GM12878 (cell line): ENCODE results near the gene CCDC107. TPM values are rescaled to one million over a fixed set of nuclear protein-coding genes. Genes with fewer than 3 reads are reported as not detected.

Experiments
- ATAC-seq: fragments of 200-7000 bp; cut with Tn5 transposase; 3 replicates; pipeline ENCODE4 v1.9.1; 2020; ENCODE audit warnings: mild to moderate bottlenecking, moderate library complexity
- BruUV-seq: library from RNA; stranded (reverse); fragments of 400-500 nt; replicated peaks from 2 replicates; lab custom pipeline; 2021; lab: Mats Ljungman, UMichigan
- CTCF ChIA-PET: fragments of 300-600 bp; sonication (Branson Sonifier 250); formaldehyde crosslinking; extraction: SDS; loops from one replicate; lab custom pipeline; 2021; ENCODE audit warnings: inconsistent platforms; lab: Yijun Ruan, JAX
- POLR2A ChIA-PET: fragments of 350-600 bp; formaldehyde crosslinking; extraction: SDS; loops from one replicate; lab custom pipeline; 2021; ENCODE audit warnings: inconsistent platforms; lab: Charles Lee
- RAD21 ChIA-PET: fragments of 300-600 bp; sonication (Branson Sonifier 250); formaldehyde crosslinking; loops from one replicate; lab custom pipeline; 2023; ENCODE audit warnings: antibody characterized with exemption; ENCODE audit not compliant: unreplicated experiment; lab: Charles Lee
- SMC1A ChIA-PET: fragments of 300-600 bp; sonication (Branson Sonifier 250); formaldehyde crosslinking; loops from one replicate; lab custom pipeline; 2023; ENCODE audit not compliant: unreplicated experiment, uncharacterized antibody; lab: Charles Lee
- DNase-seq: peaks from one replicate; pipeline ENCODE4 v3.0.0-alpha.2; 2011; ENCODE audit warnings: low read depth, low spot score
- FAIRE-seq: peaks from 3 replicates; lab custom pipeline; 2011; peaks lifted over from hg19 to GRCh38; lab: Jason Lieb, UNC
- H2AFZ ChIP-seq: 2 replicates; pipeline ENCODE4 v1.6.0; 2011; ENCODE audit warnings: low read depth, low read length, control low read depth; ENCODE audit not compliant: control insufficient read depth
- H3K27ac ChIP-seq: 2 replicates; pipeline ENCODE4 v1.5.1; 2011; ENCODE audit warnings: control low read depth; ENCODE audit not compliant: control insufficient read depth, insufficient read depth
- H3K27me3 ChIP-seq, 2 experiments: replicated peaks in 1 of 2; 2 replicates each; pipeline versions ENCODE4 v1.6.0 to v1.6.1; 2011; ENCODE audit warnings: low read length in 1 of 2; ENCODE audit not compliant: control insufficient read depth in 2 of 2, insufficient read depth in 2 of 2
- H3K36me3 ChIP-seq, 2 experiments: 2 replicates each; pipeline ENCODE4 v1.5.1; 2011; ENCODE audit warnings: low read length in 1 of 2; ENCODE audit not compliant: control insufficient read depth in 2 of 2, insufficient read depth in 2 of 2
- H3K4me1 ChIP-seq: 2 replicates; pipeline ENCODE4 v1.6.1; 2011; ENCODE audit warnings: mild to moderate bottlenecking, low read length, moderate library complexity, mixed read lengths; ENCODE audit not compliant: control insufficient read depth, insufficient read depth
- H3K4me2 ChIP-seq: 2 replicates; pipeline ENCODE4 v1.6.0; 2011; ENCODE audit warnings: control low read depth; ENCODE audit not compliant: control insufficient read depth, insufficient read depth
- H3K4me3 ChIP-seq: fragments of 200-600 bp; sonication (generic); 2 replicates; pipeline ENCODE4 v1.5.1; 2016
- H3K79me2 ChIP-seq: 2 replicates; pipeline ENCODE4 v1.6.0; 2011; ENCODE audit warnings: low read length; ENCODE audit not compliant: control insufficient read depth, insufficient read depth
- H3K9ac ChIP-seq: 2 replicates; pipeline ENCODE4 v1.8.0; 2011; ENCODE audit warnings: low read length, control low read depth, mixed read lengths; ENCODE audit not compliant: control insufficient read depth, insufficient read depth
- H3K9me3 ChIP-seq: replicated peaks from 3 replicates; pipeline ENCODE4 v1.5.1; 2011; ENCODE audit warnings: mild to moderate bottlenecking, low read length; ENCODE audit not compliant: control insufficient read depth, insufficient read depth
- H4K20me1 ChIP-seq: 2 replicates; pipeline ENCODE4 v1.6.0; 2011; ENCODE audit not compliant: control insufficient read depth, insufficient read depth
- CEBPB ChIP-seq, 2 experiments: fragments of 150-350 bp in 1 of 2; IDR thresholded peaks; 2 replicates each; pipeline ENCODE4 v1.6.1; 2012 to 2014; ENCODE audit warnings: low read depth in 2 of 2, low read length in 2 of 2, borderline replicate concordance in 1 of 2, inconsistent platforms in 1 of 2
- EP300 ChIP-seq, 2 experiments: fragments of 150-350 bp in 1 of 2; IDR thresholded peaks; 2 replicates each; pipeline ENCODE4 v1.6.1; 2011 to 2012; ENCODE audit warnings: low read depth in 2 of 2, low read length in 2 of 2, borderline replicate concordance in 1 of 2, improper control_type of control experiment in 1 of 2, inconsistent platforms in 1 of 2; ENCODE audit not compliant: control insufficient read depth in 1 of 2
- ESRRA ChIP-seq: IDR thresholded peaks from 2 replicates; pipeline ENCODE4 v1.6.1; 2012; ENCODE audit warnings: mild to moderate bottlenecking, low read length, improper control_type of control experiment
- JUND ChIP-seq: IDR thresholded peaks from 2 replicates; pipeline ENCODE4 v1.6.1; 2012; ENCODE audit warnings: low read depth, mild to moderate bottlenecking, low read length, improper control_type of control experiment, moderate library complexity
- KAT2A ChIP-seq: conservative IDR thresholded peaks from 2 replicates; pipeline ENCODE4 v1.6.1; 2011; ENCODE audit warnings: low read depth, low read length; ENCODE audit not compliant: control insufficient read depth
- NR2C1 ChIP-seq: fragments of 450-650 bp; IDR thresholded peaks from 2 replicates; pipeline ENCODE4 v1.6.1; 2017; ENCODE audit warnings: antibody characterized with exemption, mild to moderate bottlenecking, moderate library complexity
- PAX5 ChIP-seq: IDR thresholded peaks from 2 replicates; pipeline ENCODE4 v1.6.1; 2011; ENCODE audit warnings: low read depth, low read length, borderline replicate concordance
- POLR2A ChIP-seq: IDR thresholded peaks from 2 replicates; pipeline ENCODE4 v1.6.1; 2011; ENCODE audit warnings: low read depth, mild to moderate bottlenecking, low read length
- RBBP5 ChIP-seq: fragments of 200-600 bp; sonication (generic); conservative IDR thresholded peaks from 2 replicates; pipeline ENCODE4 v1.6.1; 2016
- RUNX3 ChIP-seq: IDR thresholded peaks from 2 replicates; pipeline ENCODE4 v1.6.1; 2012; ENCODE audit warnings: low read length, inconsistent platforms
- TBL1XR1 ChIP-seq: IDR thresholded peaks from 2 replicates; pipeline ENCODE4 v1.6.1; 2012; ENCODE audit warnings: low read depth, low read length, improper control_type of control experiment
- TCF7 ChIP-seq: IDR thresholded peaks from 2 replicates; pipeline ENCODE4 v1.6.1; 2014; ENCODE audit warnings: antibody characterized with exemption, borderline replicate concordance
- YBX1 ChIP-seq: fragments of 450-650 bp; IDR thresholded peaks from 2 replicates; pipeline ENCODE4 v1.6.1; 2016; ENCODE audit warnings: antibody characterized with exemption
- YY1 ChIP-seq: IDR thresholded peaks from 2 replicates; pipeline ENCODE4 v1.6.1; 2011; ENCODE audit warnings: low read depth, mild to moderate bottlenecking, low read length
- ZNF24 ChIP-seq: fragments of 450-650 bp; IDR thresholded peaks from 2 replicates; pipeline ENCODE4 v1.6.1; 2017; ENCODE audit warnings: antibody characterized with exemption, mild to moderate bottlenecking
- WGBS: methylation state at CpG from one replicate; pipeline ENCODE4 v1.1.6; 2016; ENCODE audit warnings: low lambda C conversion rate; ENCODE audit not compliant: insufficient replicate concordance, insufficient coverage; ENCODE audit errors: missing lambda C conversion rate; 5-methylcytosine and 5-hydroxymethylcytosine counted together
- in situ Hi-C: fragments of 300-500 bp; cut with MboI; formaldehyde crosslinking; loops from 9 replicates; pipeline ENCODE4 v1.14.3; 2018; ENCODE audit warnings: mixed read lengths
- intact Hi-C: fragments of 100-400 bp; cut with micrococcal nuclease; formaldehyde crosslinking; loops from one replicate; pipeline ENCODE4 v1.14.2; 2022; ENCODE audit not compliant: unreplicated experiment
- polyA plus RNA-seq, 11 experiments: library from polyadenylated mRNA; depleted of rRNA in 4 of 11; unstranded in 6 of 11; stranded (reverse) in 5 of 11; fragments of >200 nt; fragmentation: Nextera tagmentation in 4 of 11; fragmentation: Illumina TruSeq in 1 of 11; extraction: Ambion mirVana in 4 of 11; extraction: Trizol in 1 of 11; gene quantifications; 1 replicate in 1 of 11; 2 replicates in 10 of 11; pipeline versions ENCODE4 v1.2.1 to v1.2.3, GENCODE V29; 2011 to 2016; ENCODE audit warnings: inconsistent platforms in 2 of 11, missing spikeins in 2 of 11, low read depth in 1 of 11
- total RNA-seq, 4 experiments: library from RNA; depleted of rRNA in 3 of 4; stranded (reverse); fragments of >200 nt in 3 of 4; fragmentation: Illumina TruSeq in 1 of 4; extraction: Trizol in 1 of 4; gene quantifications; 2 replicates each; pipeline versions ENCODE4 v1.2.1 to v1.2.3, GENCODE V29; 2013 to 2021
- TF ChIP-seq, protein P1 (sequence below): IDR thresholded peaks from 2 replicates; pipeline ENCODE4 v1.6.1; 2011; ENCODE audit warnings: borderline replicate concordance, low read depth, mild to moderate bottlenecking, moderate library complexity, mixed read lengths, low read length; ENCODE audit not compliant: insufficient read depth; ENCODE audit errors: extremely low read length
- TF ChIP-seq, protein P2 (sequence below): fragments of 450-650 bp; formaldehyde crosslinking; IDR thresholded peaks from 2 replicates; pipeline ENCODE4 v1.4.0; 2020; ENCODE audit warnings: mild to moderate bottlenecking, moderate library complexity
- TF ChIP-seq, protein P3 (sequence below): fragments of 150-350 bp; IDR thresholded peaks from 2 replicates; pipeline ENCODE4 v1.6.1; 2014; ENCODE audit warnings: mild to moderate bottlenecking, low read depth, low read length

CCDC107 gene
- total and polyA plus RNA-seq, 10 of the 15 experiments (the other 5 are each of a cell fraction or from before 2014, with no cell fraction given) = 0.19 to 18.3 (median 10.6) TPM

DNA sequence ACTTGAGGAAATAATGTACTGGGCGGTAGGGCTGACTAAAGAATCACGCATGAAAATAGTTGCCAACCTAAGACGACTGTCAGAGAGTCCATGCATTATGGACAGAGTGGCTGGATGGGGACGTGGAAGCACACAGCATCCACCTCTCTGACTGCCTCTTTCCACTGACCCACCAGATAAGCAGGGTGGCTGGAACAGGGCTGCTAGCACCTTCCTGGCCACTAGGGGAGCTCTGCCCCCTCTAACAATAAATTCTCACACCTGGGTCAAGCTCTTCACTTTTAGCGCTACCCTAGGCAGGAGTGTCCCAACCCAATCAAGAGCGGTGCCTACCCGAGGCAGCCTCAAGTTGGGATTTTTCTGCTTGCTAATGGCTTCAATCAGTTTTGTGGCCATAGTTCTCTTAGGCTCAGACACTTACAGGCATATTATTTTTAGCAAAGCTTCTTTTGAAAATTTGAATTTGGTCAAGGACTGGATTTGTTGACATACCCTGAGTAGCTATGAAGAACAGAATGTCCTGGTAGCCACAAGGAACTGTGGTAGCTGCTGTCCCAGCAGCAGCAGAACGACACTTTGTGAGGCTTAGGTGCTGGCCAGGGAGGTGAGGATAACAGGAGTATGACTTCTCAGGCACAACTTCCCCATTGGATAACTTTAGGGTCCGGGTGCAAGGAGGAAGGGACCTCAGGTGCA, 38.6 kb downstream of the CCDC107 start:
- CTCF ChIA-PET = interaction anchor here (0.6 to 15.2 kb wide), 54 partner anchors 9 to 495 kb away, joined by 3 to 227 read pairs (median 6); partner anchors contain the start of genes ARHGEF39, CA9, CCDC107 and CREB3
- peak; percentile 97 for FAIRE-seq
- intact Hi-C loops = loop anchor here (1.0 kb wide), 2 partner anchors 33 to 92 kb away; no protein-coding TSS in a partner anchor
- TF ChIP-seq PAX5 (no peak), TBL1XR1 (no peak), TCF7 (no peak), NR2C1 (no peak), CEBPB (IDR thresholded peaks at IDR 0.05; ENCODE audit: borderline replicate concordance in 1 of 2, low read depth in 2 of 2, low read length in 2 of 2) (no peak), YBX1 (no peak), JUND (no peak), ZNF24 (no peak), RBBP5 (no peak), ESRRA (no peak), EP300 (IDR thresholded peaks at IDR 0.05; ENCODE audit: borderline replicate concordance in 1 of 2, control insufficient read depth in 1 of 2, low read depth in 2 of 2, low read length in 2 of 2) (no peak), POLR2A (no peak), YY1 (no peak), KAT2A (no peak), RUNX3 (no peak)
- TF ChIP-seq, protein P1, sequence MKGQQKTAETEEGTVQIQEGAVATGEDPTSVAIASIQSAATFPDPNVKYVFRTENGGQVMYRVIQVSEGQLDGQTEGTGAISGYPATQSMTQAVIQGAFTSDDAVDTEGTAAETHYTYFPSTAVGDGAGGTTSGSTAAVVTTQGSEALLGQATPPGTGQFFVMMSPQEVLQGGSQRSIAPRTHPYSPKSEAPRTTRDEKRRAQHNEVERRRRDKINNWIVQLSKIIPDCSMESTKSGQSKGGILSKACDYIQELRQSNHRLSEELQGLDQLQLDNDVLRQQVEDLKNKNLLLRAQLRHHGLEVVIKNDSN = no peak
- TF ChIP-seq, protein P2, sequence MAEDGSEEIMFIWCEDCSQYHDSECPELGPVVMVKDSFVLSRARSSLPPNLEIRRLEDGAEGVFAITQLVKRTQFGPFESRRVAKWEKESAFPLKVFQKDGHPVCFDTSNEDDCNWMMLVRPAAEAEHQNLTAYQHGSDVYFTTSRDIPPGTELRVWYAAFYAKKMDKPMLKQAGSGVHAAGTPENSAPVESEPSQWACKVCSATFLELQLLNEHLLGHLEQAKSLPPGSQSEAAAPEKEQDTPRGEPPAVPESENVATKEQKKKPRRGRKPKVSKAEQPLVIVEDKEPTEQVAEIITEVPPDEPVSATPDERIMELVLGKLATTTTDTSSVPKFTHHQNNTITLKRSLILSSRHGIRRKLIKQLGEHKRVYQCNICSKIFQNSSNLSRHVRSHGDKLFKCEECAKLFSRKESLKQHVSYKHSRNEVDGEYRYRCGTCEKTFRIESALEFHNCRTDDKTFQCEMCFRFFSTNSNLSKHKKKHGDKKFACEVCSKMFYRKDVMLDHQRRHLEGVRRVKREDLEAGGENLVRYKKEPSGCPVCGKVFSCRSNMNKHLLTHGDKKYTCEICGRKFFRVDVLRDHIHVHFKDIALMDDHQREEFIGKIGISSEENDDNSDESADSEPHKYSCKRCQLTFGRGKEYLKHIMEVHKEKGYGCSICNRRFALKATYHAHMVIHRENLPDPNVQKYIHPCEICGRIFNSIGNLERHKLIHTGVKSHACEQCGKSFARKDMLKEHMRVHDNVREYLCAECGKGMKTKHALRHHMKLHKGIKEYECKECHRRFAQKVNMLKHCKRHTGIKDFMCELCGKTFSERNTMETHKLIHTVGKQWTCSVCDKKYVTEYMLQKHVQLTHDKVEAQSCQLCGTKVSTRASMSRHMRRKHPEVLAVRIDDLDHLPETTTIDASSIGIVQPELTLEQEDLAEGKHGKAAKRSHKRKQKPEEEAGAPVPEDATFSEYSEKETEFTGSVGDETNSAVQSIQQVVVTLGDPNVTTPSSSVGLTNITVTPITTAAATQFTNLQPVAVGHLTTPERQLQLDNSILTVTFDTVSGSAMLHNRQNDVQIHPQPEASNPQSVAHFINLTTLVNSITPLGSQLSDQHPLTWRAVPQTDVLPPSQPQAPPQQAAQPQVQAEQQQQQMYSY (CRISPR knock-in tag) = 0 out of 2 replicates have a peak, but pooled peaks have one; percentile 21
- TF ChIP-seq, protein P3, sequence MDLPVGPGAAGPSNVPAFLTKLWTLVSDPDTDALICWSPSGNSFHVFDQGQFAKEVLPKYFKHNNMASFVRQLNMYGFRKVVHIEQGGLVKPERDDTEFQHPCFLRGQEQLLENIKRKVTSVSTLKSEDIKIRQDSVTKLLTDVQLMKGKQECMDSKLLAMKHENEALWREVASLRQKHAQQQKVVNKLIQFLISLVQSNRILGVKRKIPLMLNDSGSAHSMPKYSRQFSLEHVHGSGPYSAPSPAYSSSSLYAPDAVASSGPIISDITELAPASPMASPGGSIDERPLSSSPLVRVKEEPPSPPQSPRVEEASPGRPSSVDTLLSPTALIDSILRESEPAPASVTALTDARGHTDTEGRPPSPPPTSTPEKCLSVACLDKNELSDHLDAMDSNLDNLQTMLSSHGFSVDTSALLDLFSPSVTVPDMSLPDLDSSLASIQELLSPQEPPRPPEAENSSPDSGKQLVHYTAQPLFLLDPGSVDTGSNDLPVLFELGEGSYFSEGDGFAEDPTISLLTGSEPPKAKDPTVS = no peak

More for the DNA sequence above, 38.6 kb downstream of the CCDC107 start:
- Histone ChIP-seq H3K27ac (no peak overlapping the region), H3K4me3 (no peak overlapping the region), H3K4me2 (no peak overlapping the region), H4K20me1 (no peaks in the 10 kb centered on the region), H3K27me3 (no peaks in the 10 kb centered on the region), H2AFZ (no peak overlapping the region), H3K9me3 (no peaks in the 10 kb centered on the region), H3K4me1 (no peaks in the 10 kb centered on the region), H3K36me3 (peaks cover 32 to 48% of the 10 kb centered on the region in 2 experiments), H3K79me2 (no peaks in the 10 kb centered on the region), H3K9ac (no peak overlapping the region)
- in situ Hi-C loops = no loop called here
- WGBS = 32% methylated on average over 9 of the region's 9 CpGs
- RAD21 ChIA-PET = interaction anchor here (0.7 to 2.8 kb wide), 27 partner anchors 10 to 186 kb away, joined by 3 to 25 read pairs (median 5); partner anchors contain the start of genes ARHGEF39, CCDC107, CREB3 and RGP1
- SMC1A ChIA-PET = interaction anchor here (0.6 to 5.1 kb wide), 26 partner anchors 9 to 185 kb away, joined by 3 to 65 read pairs (median 4); partner anchors contain the start of genes ARHGEF39, CCDC107, GBA2 and HINT2
- ATAC-seq = peak; percentile 99
- DNase-seq = no peak
- POLR2A ChIA-PET = interaction anchor here (1.0 to 2.2 kb wide), 9 partner anchors 8 to 51 kb away, joined by 3 to 11 read pairs (median 6); partner anchors contain the start of genes ARHGEF39 and TLN1
- BruUV-seq = no TSS peak
